ENCODE results near the gene MT3.
"Not testable (repeated sequence)": the region's sequence is repeated elsewhere in the genome, so short reads cannot be mapped to it uniquely, and the experiment has no call there.

Gene MT3

GRCh38 chr16:56580391-56581048 is 8.8 kb upstream of the MT3 start:
- DNase-seq, result no peak

- not testable (repeated sequence) for DNase-seq
Observed at GRCh38 chr16:56582911-56583310, 6.4 kb upstream of the MT3 start.

GRCh38 chr16:56583351-56584168 is 5.8 kb upstream of the MT3 start:
- no peak for DNase-seq

- DNase-seq, result no peak
Observed at GRCh38 chr16:56584276-56584675, 5.1 kb upstream of the MT3 start.

GRCh38 chr16:56588781-56589140 is 567 bp upstream of the MT3 start:
- no peak for DNase-seq

- no peak for DNase-seq
Observed at GRCh38 chr16:56591377-56592060, 2.2 kb downstream of the MT3 start.

- DNase-seq, result no peak
Observed at GRCh38 chr16:56593573-56594291, 4.4 kb downstream of the MT3 start.

- DNase-seq, result no peak
Observed at GRCh38 chr16:56594292-56594619, 4.9 kb downstream of the MT3 start.

- DNase-seq, result no peak
Observed at GRCh38 chr16:56600398-56600999, 11.2 kb downstream of the MT3 start.

GRCh38 chr16:56601325-56601724 is 12.0 kb downstream of the MT3 start:
- no peak for DNase-seq

- DNase-seq, result no peak
Observed at GRCh38 chr16:56603589-56603988, 14.3 kb downstream of the MT3 start.

GRCh38 chr16:56604966-56605365 is 15.6 kb downstream of the MT3 start:
- DNase-seq, result no peak

- DNase-seq, result no peak
Observed at GRCh38 chr16:56605475-56605874, 16.1 kb downstream of the MT3 start.

- no peak for DNase-seq
Observed at GRCh38 chr16:56606071-56606475, 16.7 kb downstream of the MT3 start.

- no peak for DNase-seq
Observed at GRCh38 chr16:56606476-56607108, 17.3 kb downstream of the MT3 start.

GRCh38 chr16:56607109-56607618 is 17.8 kb downstream of the MT3 start:
- no peak for DNase-seq

GRCh38 chr16:56607675-56608042 is 18.3 kb downstream of the MT3 start:
- DNase-seq, result no peak

- peak; percentile 94 for DNase-seq
Observed at GRCh38 chr16:56608043-56608875, 18.9 kb downstream of the MT3 start, which contains the start of gene MT2A. Gene MT2A, plus strand, starts transcription at chr16:56608584. Its CDS starts 72 bp downstream, at chr16:56608656.

GRCh38 chr16:56608876-56609462 is 19.6 kb downstream of the MT3 start:
- DNase-seq, result no peak

GRCh38 chr16:56609463-56609921 is 20.2 kb downstream of the MT3 start:
- DNase-seq, result peak; percentile 60
